Hematopoietic multipotent progenitor cell treated with erythropoietin and hydrocortisone succinate and interleukin-3 and kit ligand, for 4 days (in vitro differentiated cells): ENCODE measurements around the gene SUZ12.
"Not testable (repeated sequence)": the region's sequence is repeated elsewhere in the genome, so short reads cannot be mapped to it uniquely, and the experiment has no call there.

Experiments used
- DNase-seq: peaks from one replicate; pipeline ENCODE4 v3.0.0-alpha.2; 2015

SUZ12 gene

DNA sequence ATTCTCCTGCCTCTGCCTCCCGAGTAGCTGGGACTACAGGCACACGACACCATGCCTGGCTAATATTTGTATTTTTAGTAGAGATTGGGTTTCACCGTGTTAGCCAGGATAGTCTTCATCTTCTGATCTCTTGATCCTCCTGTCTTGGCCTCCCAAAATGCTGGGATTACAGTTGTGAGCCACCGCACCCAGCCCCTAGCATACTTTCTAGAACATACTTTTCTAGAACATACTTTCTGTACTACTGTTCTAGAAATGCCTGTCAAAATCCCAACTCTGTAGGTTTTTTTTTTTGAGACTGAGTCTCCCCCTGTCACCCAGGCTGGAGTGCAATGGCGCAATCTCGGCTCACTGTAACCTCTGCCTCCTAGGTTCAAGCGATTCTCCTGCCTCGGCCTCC is 27.3 kb downstream of the SUZ12 start:
- not testable (repeated sequence) for DNase-seq

DNA sequence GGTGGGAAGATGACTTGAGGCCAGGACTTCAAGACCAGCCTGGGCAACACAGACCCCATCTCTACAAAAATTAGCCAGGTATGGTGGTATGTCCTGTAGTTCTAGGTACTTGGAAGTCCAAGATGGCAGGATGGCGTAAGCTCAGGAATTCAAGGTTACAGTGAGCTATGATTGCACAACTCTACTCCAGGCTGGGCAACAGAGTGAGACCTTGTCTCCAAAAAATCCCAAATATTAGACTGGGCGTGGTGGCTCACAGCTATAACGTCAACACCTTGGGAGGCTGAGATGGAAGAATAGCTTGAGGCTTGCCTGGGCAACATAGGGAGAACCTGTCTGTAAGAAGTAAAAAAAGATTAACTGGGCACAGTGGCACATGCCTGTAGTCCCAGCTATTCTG is 30.8 kb downstream of the SUZ12 start:
- DNase-seq, result no peak

DNA sequence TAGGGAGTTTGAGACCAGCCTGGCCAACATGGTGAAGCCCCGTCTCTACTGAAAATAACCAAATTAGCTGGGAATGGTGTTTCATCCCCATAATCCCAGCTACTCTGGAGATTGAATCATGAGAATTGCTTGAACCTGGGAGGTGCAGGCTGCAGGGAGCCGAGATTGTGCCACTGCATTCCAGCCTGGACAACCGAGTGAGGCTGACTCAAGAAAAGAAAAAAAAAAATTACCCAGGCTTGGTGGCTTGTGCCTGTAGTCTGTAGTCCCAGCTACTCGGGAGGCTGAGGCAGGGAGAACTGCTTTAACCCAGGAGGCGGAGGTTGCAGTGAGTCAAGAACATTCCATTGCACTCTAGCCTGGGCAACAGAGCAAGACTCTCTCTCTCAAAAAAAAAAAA is 33.6 kb downstream of the SUZ12 start:
- DNase-seq, result not testable (repeated sequence)

DNA sequence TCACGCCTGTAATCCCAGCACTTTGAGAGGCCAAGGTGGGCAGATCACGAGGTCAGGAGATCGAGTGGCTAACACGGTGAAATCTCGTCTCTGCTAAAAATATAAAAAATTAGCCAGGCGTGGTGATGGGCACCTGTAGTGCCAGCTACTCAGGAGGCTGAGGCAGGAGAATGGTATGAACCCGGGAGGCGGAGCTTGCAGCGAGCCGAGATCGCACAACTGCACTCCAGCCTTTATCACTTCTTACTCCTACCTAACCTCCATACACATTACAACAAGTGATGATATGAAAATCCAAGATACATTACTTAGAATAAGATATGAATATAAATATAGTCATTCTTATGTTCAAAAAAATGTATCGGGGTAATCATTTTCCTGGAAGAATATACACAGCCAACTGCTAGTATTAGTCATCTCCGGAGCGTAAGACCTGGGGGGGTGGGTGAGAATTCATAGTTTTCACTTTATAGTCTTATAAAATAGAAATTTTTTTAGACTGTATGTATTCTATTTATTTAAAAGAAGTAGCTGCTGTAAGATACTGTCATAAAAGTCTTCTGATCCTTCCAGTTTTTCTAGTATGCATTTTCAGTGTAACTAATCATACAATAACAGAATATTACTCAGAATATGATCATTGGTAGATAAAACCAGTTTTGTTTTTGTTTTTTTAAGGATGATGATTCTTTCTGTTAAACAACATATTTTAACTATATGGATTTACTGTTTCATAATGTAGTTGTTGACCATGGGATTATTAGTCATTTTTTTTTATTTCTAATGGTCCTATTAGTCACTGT is 37.7 kb downstream of the SUZ12 start:
- DNase-seq, result not testable (repeated sequence)

DNA sequence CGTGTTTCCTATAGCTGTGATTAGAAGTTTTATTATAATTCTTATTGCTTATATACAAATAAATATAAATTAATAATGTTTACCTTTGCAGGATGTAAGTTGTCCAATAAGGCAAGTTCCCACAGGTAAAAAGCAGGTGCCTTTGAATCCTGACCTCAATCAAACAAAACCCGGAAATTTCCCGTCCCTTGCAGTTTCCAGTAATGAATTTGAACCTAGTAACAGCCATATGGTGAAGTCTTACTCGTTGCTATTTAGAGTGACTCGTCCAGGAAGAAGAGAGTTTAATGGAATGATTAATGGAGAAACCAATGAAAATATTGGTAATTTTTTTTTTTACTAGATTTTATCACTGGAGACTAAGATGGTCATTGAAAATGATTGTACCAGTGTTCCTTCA is 38.6 kb downstream of the SUZ12 start:
- not testable (repeated sequence) for DNase-seq

DNA sequence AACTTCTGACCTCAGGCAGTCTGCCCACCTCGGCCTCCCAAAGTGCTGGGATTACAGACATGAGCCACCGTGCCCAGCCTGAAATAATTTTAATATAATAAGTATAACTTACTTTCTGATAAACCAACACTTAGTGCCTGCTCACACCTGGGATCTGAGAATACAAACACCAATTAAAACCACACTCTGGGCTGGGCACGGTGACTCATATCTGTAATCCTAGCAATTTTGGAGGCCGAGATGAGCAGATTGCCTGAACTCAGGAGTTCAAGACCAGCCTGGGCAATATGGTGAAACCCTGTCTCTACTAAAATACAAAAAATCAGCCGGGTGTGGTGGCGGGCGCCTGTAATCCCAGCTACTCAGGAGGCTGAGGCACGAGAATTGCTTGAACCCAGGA is 55.0 kb downstream of the SUZ12 start:
- DNase-seq, result not testable (repeated sequence)

DNA sequence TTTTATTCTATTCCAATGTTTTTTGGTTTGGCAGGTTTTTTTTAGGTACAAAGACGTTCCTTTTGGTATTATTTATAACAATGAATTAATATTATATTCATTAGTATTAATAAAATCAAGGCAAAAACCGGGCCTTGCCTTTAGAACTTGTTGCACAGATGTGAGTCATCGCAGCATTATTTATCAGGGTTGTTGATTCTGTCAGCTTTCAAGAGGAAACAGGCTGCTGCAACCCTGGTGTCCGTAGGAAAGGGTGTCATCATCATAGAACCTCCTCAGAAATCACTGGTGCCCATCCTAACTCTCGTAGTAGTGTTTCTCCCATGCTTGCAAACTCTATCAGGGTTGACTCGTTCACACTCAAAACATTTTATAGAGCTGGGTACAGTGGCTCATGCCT is 60.2 kb downstream of the SUZ12 start:
- DNase-seq, result no peak

DNA sequence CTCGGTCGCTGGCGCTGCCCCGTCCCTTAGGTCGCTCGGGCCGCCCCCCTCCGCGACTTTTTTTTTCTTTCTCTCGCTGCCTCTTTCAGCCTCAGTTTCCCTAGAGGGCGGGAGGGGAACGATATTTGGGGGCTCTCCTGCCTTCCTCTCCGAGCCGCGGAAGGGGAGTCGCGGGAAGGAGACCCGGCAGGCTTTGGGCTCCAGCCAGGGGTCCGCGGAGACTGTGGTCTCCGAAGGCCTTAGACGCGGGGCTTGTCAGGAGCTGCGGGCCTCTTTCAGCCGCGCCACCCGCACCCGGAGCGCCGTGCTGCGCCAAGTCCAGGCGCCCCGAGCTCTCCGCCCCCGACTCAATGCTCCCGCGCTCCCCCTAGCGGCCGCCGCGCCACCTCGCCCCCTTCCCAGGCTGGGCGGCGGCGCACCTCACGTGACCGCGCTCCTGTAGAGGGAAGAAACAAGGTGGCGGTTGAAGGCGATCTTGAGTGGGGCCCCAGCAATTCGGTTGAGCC is 70.2 kb downstream of the SUZ12 start, which contains the start of gene LRRC37B:
TSS of gene LRRC37B (plus strand) at position 427 of the 506 bp plus-strand sequence. CDS start 14,010 bp downstream, outside the sequence.
- DNase-seq, result peak; percentile 94

DNA sequence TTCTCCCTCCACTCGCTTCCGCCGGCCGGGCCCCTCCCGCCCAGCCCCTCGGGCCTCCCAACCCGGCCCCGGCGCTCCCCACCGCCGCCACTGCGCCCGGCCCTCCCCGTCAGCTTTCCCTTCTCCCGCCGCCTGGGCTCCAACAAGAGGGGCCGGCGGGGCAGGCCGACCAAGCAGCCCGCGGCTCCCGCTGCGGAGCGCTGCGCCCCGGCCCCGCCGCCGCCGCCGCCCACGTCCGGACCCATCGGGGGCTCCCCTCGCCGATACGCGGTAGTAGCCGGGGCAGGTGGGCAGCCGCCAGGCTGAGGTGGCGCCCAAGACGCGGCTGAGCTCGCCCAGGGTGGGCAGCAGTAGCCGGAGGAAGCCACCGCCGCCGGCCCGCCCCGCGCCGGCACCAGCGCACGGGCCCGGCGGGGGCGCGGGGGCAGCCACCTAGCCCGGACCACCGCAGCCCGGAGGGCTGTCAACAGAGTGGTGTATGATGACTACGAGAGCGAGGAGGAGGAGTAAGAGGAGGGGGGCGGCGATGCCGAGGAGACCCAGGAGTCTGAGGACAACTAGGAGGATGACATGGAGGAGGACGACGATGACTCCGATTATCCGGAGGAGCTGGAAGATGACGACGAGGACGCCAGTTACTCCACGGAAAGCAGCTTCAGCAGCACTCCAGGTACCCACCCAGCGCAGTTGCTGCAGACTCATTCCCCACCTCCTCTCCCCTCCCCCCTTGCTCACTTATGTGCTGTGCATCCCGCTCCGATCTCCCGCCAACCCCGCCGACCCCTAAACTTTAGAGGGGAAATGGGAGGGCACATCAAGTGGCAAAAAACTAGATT is 70.9 kb downstream of the SUZ12 start:
- DNase-seq, result peak; percentile 80

DNA sequence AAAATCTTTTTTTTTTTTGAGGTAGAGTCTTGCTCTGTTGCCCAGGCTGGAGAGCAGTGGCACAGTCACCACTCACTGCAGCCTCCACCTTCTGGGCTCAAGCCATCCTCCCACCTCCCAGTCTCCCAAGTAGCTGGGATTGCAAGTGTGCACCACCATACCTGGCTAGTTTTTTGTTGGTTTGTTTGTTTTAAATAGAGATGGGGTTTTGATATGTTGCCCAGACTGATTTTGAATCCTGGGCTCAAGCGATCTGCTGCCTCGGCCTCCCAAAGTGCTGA is 72.4 kb downstream of the SUZ12 start:
- DNase-seq, result no peak

DNA sequence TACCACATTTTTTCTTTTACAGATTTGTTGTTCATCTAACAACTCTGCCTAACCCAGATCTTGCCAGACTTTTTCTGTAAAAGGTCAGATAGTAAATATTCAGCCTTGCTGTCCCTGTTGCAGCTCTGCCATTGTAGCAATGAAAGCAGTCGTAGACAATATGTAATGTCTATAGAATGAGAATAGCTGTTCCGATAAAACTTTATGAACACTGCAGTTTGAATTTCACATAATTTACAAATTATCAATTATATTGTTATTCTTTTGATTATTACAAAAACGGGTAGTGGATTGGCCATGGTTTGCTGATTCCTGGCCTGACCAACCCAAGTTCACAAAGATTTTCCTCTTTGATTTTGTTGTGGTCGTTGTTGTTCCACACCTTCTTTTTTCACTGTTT is 73.3 kb downstream of the SUZ12 start:
- DNase-seq, result no peak

DNA sequence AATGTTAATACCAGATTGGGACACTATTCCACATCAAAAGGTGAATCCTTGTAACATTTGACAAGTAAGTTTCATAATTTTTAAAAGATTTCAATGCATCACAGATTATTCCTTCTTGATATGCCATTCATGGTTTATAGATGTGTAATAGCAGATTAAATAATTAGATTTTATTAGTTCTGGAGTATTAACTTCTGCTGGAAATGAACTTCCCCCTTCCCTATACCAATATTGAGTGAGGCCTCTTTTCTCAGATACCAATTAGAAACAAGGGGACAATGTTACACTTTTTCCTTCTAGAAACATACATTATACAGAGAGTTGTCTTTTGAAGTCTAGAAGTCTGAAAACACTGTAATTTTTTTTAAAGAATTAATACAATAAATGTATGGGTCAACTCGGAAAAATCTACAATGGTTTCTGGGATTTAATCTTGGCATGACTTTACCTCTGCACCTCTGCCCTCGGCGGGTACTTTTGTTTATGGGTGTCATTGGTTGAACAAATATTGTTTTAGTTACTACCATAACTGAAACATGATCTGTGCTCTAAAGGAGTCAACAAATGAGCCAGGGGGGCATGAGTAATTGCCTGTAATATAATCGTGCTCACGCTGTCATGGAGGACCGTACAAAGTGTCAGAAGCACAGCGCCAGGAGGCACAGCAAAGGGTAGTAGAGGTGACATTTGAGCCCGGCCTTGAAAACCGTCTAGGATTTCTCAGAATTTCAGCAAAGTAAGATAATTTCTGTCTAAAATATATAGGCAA is 78.6 kb downstream of the SUZ12 start:
- no peak for DNase-seq

DNA sequence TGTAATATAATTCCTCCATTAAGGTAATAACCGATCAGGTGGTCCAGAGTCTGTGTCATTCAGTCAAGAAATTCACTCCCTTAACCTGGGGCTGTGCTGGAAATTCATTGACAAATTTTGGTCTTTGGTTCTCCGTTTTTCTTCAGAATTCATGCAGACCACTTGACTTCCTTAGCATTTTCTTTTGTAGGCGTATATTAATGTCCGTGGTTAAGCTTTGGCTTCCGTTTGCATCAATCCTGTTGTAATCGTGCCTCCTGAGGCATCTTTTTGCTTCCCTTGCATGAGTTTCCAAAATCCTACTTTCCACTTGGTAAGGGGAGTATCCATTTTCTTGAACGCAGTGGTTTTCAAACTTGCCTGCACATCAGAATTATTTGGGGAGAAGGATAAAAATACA is 79.4 kb downstream of the SUZ12 start:
- DNase-seq, result peak; percentile 55

DNA sequence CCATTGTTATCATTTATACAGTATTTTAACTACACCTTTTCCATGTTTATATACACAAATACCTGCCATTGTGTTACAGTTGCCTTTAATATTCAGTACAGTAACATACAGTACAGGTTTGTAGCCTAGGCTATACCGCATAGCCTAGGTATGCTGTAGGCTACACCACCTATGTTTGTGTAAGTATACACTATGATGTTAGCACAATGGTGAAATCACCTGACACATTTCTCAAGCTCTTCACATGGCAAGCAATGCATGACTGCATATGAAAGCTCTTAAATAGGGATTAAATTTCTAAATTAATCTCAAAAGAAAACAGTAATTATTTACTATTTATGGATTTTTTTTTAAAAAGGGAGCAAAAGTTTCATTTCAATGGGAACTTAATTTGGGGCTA is 82.4 kb downstream of the SUZ12 start:
- DNase-seq, result no peak

DNA sequence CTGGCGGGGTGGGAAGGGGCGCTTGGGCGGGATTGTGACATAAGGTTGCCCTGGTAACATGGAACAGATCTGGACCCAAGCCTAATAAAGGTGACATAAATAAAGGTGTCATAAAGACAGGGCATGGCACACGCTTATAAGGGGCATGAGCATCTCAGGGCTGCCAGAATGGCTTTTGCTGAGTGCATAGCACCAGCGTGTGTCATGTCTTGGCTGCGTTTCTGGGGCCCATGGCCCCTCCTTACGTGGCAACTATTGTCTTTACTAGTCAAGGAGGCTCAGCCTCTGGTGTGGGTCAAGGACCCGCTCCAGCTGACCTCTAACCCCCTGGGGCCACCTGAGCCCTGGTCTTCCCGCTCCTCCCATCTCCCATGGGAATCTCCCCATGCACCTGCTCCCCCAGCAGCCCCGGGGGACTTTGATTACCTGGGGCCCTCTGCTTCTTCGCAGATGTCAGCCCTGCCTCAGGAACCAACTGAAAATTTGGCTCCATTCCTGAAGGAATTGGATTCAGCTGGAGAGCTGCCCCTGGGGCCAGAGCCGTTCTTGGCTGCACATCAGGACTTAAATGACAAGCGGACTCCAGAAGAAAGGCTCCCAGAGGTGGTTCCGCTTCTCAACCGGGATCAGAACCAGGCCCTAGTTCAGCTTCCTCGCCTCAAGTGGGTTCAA is 84.3 kb downstream of the SUZ12 start:
- DNase-seq, result no peak

DNA sequence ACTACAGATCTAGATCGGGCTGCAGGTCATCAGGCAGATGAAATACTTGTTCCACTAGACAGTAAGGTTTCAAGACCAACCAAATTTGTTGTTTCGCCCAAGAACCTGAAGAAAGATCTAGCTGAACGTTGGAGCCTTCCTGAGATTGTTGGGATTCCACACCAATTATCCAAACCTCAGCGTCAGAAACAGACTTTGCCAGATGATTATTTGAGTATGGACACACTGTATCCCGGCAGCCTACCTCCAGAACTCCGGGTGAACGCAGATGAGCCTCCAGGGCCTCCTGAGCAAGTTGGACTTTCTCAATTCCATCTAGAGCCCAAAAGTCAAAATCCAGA is 84.8 kb downstream of the SUZ12 start:
- DNase-seq, result no peak

DNA sequence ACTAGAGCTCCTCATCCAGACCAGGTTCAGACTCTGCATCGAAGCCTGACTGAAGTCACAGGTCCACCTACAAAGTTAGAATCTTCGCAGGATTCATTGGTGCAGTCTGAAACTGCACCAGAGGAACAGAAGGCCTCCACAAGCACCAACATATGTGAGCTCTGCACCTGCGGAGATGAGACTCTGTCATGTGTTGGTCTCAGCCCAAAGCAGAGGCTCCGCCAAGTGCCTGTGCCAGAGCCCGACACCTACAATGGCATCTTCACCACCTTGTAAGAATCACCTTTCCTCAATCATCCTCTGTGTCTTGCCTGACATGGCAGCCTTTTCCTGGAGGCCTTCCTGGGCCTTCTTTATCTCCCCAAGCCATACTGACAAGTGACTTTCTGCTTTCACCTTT is 85.7 kb downstream of the SUZ12 start:
- not testable (repeated sequence) for DNase-seq

DNA sequence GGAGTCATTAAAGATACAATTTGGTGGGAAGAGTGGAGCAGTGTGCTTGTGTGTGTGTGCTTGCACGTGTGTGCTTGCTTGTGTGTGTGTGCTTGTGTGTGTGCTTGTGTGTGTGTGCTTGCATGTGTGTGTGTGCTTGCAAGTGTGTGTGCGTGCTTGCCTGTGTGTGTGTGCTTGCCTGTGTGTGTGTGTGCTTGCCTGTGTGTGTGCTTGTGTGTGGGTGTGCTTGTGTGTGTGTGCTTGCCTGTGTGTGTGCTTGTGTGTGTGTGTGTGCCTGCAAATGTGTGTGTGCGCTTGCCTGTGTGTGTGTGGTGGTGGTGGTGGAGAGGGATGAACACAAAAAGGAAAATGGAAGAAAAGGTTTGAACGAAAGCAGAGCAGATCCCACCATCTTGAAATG is 90.5 kb downstream of the SUZ12 start:
- DNase-seq, result not testable (repeated sequence)

DNA sequence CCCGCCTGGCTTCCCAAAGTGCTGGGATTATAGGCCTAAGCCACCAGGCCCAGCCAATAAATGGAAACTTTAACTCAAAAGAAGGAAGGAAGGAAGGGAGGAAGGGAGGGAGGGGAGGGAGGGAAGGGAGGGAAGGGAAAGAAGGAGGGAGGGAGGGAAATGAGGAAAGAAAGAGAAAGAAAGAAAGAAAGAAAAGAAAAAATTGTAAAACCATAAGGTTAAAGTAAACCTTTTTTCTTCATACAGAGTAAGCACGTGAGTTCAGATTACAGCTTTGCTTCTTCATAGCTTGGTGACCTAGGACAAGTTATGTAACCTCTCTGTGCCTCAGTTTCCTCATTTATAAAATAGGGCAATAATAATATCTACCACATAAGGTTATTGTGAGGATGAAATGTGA is 96.4 kb downstream of the SUZ12 start:
- no peak for DNase-seq

DNA sequence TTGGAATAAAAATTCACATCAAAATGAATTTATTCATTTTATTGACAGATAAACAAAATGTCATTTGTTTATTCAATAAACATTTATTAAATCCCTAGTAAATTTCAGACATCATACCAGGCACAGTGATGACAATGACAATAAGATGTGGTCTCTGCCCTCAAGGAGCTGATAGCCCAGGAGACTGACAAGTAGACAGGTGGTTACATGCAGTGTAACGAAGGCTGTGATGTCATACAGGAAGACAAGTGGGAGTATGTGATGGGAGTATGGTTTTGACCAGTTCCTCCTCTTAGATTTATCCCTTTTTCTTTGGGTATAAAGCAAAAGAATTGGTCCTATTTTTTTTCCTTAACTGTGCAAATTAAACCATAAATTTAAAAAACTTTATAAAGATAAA is 97.0 kb downstream of the SUZ12 start:
- DNase-seq, result not testable (repeated sequence)

DNA sequence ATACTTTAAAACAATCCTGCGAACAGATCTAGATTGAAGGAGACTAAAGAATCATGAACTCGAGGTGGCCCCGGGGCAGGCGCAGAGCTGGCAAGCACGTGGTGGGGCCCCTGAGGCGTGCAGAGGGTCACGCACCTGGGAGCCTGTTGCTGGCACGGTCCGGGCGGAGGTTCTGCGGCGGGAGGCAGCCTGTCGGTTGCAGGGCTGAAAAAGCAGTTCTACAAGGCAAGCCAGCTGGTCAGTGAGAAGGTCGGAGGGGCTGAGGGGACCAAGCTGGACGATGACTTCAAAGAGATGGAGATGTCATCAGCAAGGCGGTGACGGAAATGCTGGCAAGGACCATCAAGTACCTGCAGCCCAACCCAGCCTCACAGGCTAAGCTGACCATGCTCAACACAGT is 103.4 kb downstream of the SUZ12 start:
- DNase-seq, result not testable (repeated sequence)

DNA sequence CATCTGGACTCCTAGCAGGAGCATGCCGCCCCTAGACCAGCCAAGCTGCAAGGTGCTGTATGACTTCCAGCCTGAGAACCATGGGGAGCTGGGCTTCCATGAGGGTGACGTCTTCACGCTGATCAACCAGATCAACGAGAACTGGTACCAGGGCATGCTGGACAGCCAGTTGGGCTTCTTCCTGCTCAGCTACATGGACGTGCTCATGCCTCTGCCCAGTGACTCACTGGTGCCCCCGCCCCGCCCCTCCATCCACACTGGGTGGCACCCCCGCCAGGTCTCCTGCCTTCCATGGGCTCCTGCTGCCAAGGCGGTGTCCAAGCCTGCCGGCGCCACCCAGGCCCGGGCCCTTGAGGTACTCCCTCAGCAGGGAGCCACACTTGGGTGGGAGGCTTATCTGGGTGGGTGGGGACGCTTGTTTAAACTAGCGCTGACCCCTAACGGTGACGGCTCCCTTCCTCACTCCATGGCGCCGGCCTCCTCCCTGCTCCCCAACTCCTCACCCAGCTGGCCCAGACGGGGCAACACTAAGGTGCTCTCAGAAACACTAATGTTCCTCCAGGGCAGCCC is 104.6 kb downstream of the SUZ12 start:
- DNase-seq, result not testable (repeated sequence)
